Neural progenitor cell (in vitro differentiated cells): ENCODE results near the gene NME9. TPM values are rescaled to one million over a fixed set of nuclear protein-coding genes. Genes with fewer than 3 reads are reported as not detected.

Experiments used
- DNase-seq: peaks from one replicate; pipeline ENCODE4 v3.0.0-alpha.2; 2016; ENCODE audit warnings: low spot score
- H2AFZ ChIP-seq: fragments of 200-600 bp; sonication (generic); replicated peaks from 2 replicates; pipeline ENCODE4 v1.6.1; 2016; ENCODE audit warnings: antibody characterized with exemption
- H3F3A ChIP-seq: fragments of 200-600 bp; sonication (generic); 2 replicates; pipeline ENCODE4 v1.6.1; 2016; ENCODE audit warnings: antibody characterized with exemption, low read depth
- H3K27ac ChIP-seq: fragments of 200-600 bp; sonication (generic); 2 replicates; pipeline ENCODE4 v1.5.1; 2016; ENCODE audit warnings: mild to moderate bottlenecking
- H3K27me3 ChIP-seq: fragments of 200-600 bp; sonication (generic); 2 replicates; pipeline ENCODE4 v1.6.1; 2016; ENCODE audit warnings: mild to moderate bottlenecking, moderate library complexity
- H3K36me3 ChIP-seq: fragments of 200-600 bp; sonication (generic); 2 replicates; pipeline ENCODE4 v1.5.1; 2016
- H3K4me1 ChIP-seq: fragments of 200-600 bp; sonication (generic); 2 replicates; pipeline ENCODE4 v1.6.1; 2016; ENCODE audit warnings: mixed run types
- H3K4me2 ChIP-seq: fragments of 200-600 bp; sonication (generic); 2 replicates; pipeline ENCODE4 v1.6.1; 2016
- H3K4me3 ChIP-seq: fragments of 200-600 bp; sonication (generic); 2 replicates; pipeline ENCODE4 v1.5.1; 2016
- H3K79me2 ChIP-seq: fragments of 200-600 bp; sonication (generic); 2 replicates; pipeline ENCODE4 v1.6.1; 2016; ENCODE audit warnings: low read depth
- H3K9ac ChIP-seq: fragments of 200-600 bp; sonication (generic); 2 replicates; pipeline ENCODE4 v1.6.1; 2016
- H3K9me3 ChIP-seq: fragments of 200-600 bp; sonication (generic); 2 replicates; pipeline ENCODE4 v1.5.1; 2016; ENCODE audit warnings: low read depth
- H4K20me1 ChIP-seq: fragments of 200-600 bp; sonication (generic); 2 replicates; pipeline ENCODE4 v1.6.1; 2016; ENCODE audit warnings: low read depth
- H3K27ac Mint-ChIP-seq: 3 replicates; pipeline ENCODE4 v1.8.0; 2021; ENCODE audit warnings: mixed read lengths
- H3K27me3 Mint-ChIP-seq: 2 replicates; pipeline ENCODE4 v1.8.0; 2022; ENCODE audit warnings: low read depth, mild to moderate bottlenecking, inconsistent platforms, moderate library complexity, mixed read lengths; ENCODE audit not compliant: insufficient read depth
- H3K36me3 Mint-ChIP-seq: 3 replicates; pipeline ENCODE4 v1.8.0; 2021; ENCODE audit warnings: mixed read lengths
- H3K4me1 Mint-ChIP-seq: 3 replicates; pipeline ENCODE4 v1.8.0; 2021; ENCODE audit warnings: mixed read lengths
- H3K4me3 Mint-ChIP-seq: 3 replicates; pipeline ENCODE4 v1.8.0; 2021; ENCODE audit warnings: mild to moderate bottlenecking, moderate library complexity, mixed read lengths
- H3K9me3 Mint-ChIP-seq: 3 replicates; pipeline ENCODE4 v1.8.0; 2020; ENCODE audit warnings: mixed read lengths
- CTCF ChIP-seq: fragments of 200-600 bp; sonication (generic); IDR thresholded peaks from 2 replicates; pipeline ENCODE4 v1.5.1; 2017; ENCODE audit warnings: antibody characterized with exemption, mild to moderate bottlenecking
- EZH2 ChIP-seq: fragments of 200-600 bp; sonication (generic); IDR thresholded peaks from 2 replicates; pipeline ENCODE4 v1.6.1; 2017; ENCODE audit warnings: antibody characterized with exemption, mild to moderate bottlenecking, moderate library complexity
- EZH2phosphoT487 ChIP-seq: fragments of 200-600 bp; sonication (generic); IDR thresholded peaks from 2 replicates; pipeline ENCODE4 v1.6.1; 2017; ENCODE audit warnings: antibody characterized with exemption
- total RNA-seq: library from RNA; depleted of rRNA; stranded (reverse); fragments of >200 nt; gene quantifications from 2 replicates; pipeline ENCODE4 v1.2.3, GENCODE V29; 2015; ENCODE audit warnings: low replicate concordance

Gene NME9
- total RNA-seq, 1 donor from 2014 or later, result 1.1 TPM

DNA sequence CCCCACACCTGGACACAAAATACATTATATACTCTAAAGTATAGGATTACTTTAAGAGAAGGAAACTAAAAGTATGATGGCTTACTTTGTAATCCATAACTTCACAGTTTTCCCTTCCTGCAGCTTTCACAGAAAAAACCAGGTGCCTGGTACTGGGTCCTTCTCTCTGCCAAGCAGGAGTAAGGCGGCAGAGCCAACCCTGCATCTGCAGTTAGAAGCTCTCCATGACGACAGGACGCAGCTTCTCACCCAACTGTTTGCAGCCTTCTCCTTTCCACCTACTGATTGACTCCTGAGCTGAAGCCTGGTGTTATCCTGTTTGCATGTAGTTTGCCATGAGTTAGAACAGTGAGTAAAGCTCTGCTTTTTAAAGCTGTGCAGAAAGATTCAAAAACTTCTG is 25.4 kb upstream of the NME9 start:
- no peaks in the 10 kb centered on the region for H3K36me3 ChIP-seq
- H3K4me3 Mint-ChIP-seq, result no peak overlapping the region
- H3K27ac ChIP-seq, result no peak overlapping the region
- no peaks in the 10 kb centered on the region for H3K27me3 ChIP-seq
- H3K79me2 ChIP-seq, result no peaks in the 10 kb centered on the region
- no peak for TF ChIP-seq EZH2
- no peak for TF ChIP-seq EZH2phosphoT487
- TF ChIP-seq CTCF, result no peak
- no peaks in the 10 kb centered on the region for H3K9me3 Mint-ChIP-seq
- H3F3A ChIP-seq, result no peaks in the 10 kb centered on the region
- no peak overlapping the region for H3K9ac ChIP-seq
- H3K36me3 Mint-ChIP-seq, result no peaks in the 10 kb centered on the region
- no peaks in the 10 kb centered on the region for H3K9me3 ChIP-seq
- H3K4me1 ChIP-seq, result peaks cover 12% of the 10 kb centered on the region
- no peak for DNase-seq
- no peak overlapping the region for H3K27ac Mint-ChIP-seq
- H3K4me1 Mint-ChIP-seq, result peaks cover 22% of the 10 kb centered on the region
- H3K4me3 ChIP-seq, result no peak overlapping the region
- H3K4me2 ChIP-seq, result no peak overlapping the region
- peaks cover 3% of the 10 kb centered on the region for H3K27me3 Mint-ChIP-seq
- H4K20me1 ChIP-seq, result no peaks in the 10 kb centered on the region
- no peak overlapping the region for H2AFZ ChIP-seq

GRCh38 chr3:138354376-138354775 is 24.7 kb upstream of the NME9 start:
- no peaks in the 10 kb centered on the region for H3K27me3 ChIP-seq
- H3K79me2 ChIP-seq, result no peaks in the 10 kb centered on the region
- H3K27ac ChIP-seq, result no peak overlapping the region
- H3K9ac ChIP-seq, result no peak overlapping the region
- Mint-ChIP-seq H3K4me1 (peaks cover 26% of the 10 kb centered on the region), H3K9me3 (no peaks in the 10 kb centered on the region), H3K4me3 (no peak overlapping the region), H3K36me3 (no peaks in the 10 kb centered on the region), H3K27ac (no peak overlapping the region), H3K27me3 (peaks cover 4% of the 10 kb centered on the region)
- H2AFZ ChIP-seq, result no peak overlapping the region
- H3K9me3 ChIP-seq, result no peaks in the 10 kb centered on the region
- H3F3A ChIP-seq, result peaks cover 2% of the 10 kb centered on the region
- no peak overlapping the region for H3K4me2 ChIP-seq
- H4K20me1 ChIP-seq, result no peaks in the 10 kb centered on the region
- TF ChIP-seq CTCF (no peak), EZH2 (no peak), EZH2phosphoT487 (no peak)
- H3K36me3 ChIP-seq, result no peaks in the 10 kb centered on the region
- no peak overlapping the region for H3K4me3 ChIP-seq
- DNase-seq, result no peak
- peaks cover 10% of the 10 kb centered on the region for H3K4me1 ChIP-seq

- Histone ChIP-seq H3K4me2 (no peak overlapping the region), H3K9me3 (no peaks in the 10 kb centered on the region), H3K79me2 (no peaks in the 10 kb centered on the region), H3K27ac (no peak overlapping the region), H3K36me3 (no peaks in the 10 kb centered on the region), H3F3A (peaks cover 25% of the 10 kb centered on the region), H4K20me1 (no peaks in the 10 kb centered on the region), H3K9ac (no peak overlapping the region), H3K4me3 (no peak overlapping the region), H3K27me3 (peaks cover 5% of the 10 kb centered on the region), H2AFZ (no peak overlapping the region), H3K4me1 (peaks cover 8% of the 10 kb centered on the region)
- Mint-ChIP-seq H3K36me3 (no peaks in the 10 kb centered on the region), H3K9me3 (no peaks in the 10 kb centered on the region), H3K4me3 (no peak overlapping the region), H3K4me1 (peaks cover 25% of the 10 kb centered on the region), H3K27ac (no peak overlapping the region), H3K27me3 (peaks cover 7% of the 10 kb centered on the region)
- TF ChIP-seq EZH2 (no peak), EZH2phosphoT487 (no peak), CTCF (no peak)
- no peak for DNase-seq
Observed at GRCh38 chr3:138351916-138352550, 22.4 kb upstream of the NME9 start.
